Activated T-helper 9 cell treated with anti-CD3 and anti-CD28 coated beads, Interleukin-2, amount 50 U/mL, for 16 hours (primary cell): ENCODE measurements around the gene BPIFA3.
"Not testable (repeated sequence)": the region's sequence is repeated elsewhere in the genome, so short reads cannot be mapped to it uniquely, and the experiment has no call there.

Experiments used
- DNase-seq: peaks from one replicate; pipeline ENCODE4 v3.0.0-alpha.2; 2020; ENCODE audit warnings: low read depth

The BPIFA3 gene

GRCh38 chr20:33217052-33217451, at the start of gene BPIFA3:
TSS of gene BPIFA3 (plus strand) at chr20:33217352. CDS start at chr20:33217537, 185 bp downstream.
- DNase-seq, result no peak

- DNase-seq, result no peak
Observed at GRCh38 chr20:33167859-33168258, 49.3 kb upstream of the BPIFA3 start, which contains the start of gene BPIFA2. TSS of gene BPIFA2 (plus strand) at chr20:33168159. CDS start at chr20:33169146, 987 bp downstream.

- no peak for DNase-seq
Observed at GRCh38 chr20:33169176-33169794, 47.9 kb upstream of the BPIFA3 start.

- DNase-seq, result no peak
Observed at GRCh38 chr20:33172781-33173180, 44.4 kb upstream of the BPIFA3 start.

- DNase-seq, result no peak
Observed at GRCh38 chr20:33175123-33175522, 42.0 kb upstream of the BPIFA3 start.

- DNase-seq, result no peak
Observed at GRCh38 chr20:33176101-33176500, 41.1 kb upstream of the BPIFA3 start.

- no peak for DNase-seq
Observed at GRCh38 chr20:33177866-33178265, 39.3 kb upstream of the BPIFA3 start.

GRCh38 chr20:33178726-33179125, 38.4 kb upstream of the BPIFA3 start:
- no peak for DNase-seq

GRCh38 chr20:33180169-33180568, 37.0 kb upstream of the BPIFA3 start:
- no peak for DNase-seq

- DNase-seq, result no peak
Observed at GRCh38 chr20:33181482-33182093, 35.6 kb upstream of the BPIFA3 start.

GRCh38 chr20:33183312-33183711, 33.8 kb upstream of the BPIFA3 start:
- no peak for DNase-seq

- DNase-seq, result not testable (repeated sequence)
Observed at GRCh38 chr20:33185031-33185590, 32.0 kb upstream of the BPIFA3 start.

GRCh38 chr20:33187491-33187890, 29.7 kb upstream of the BPIFA3 start:
- no peak for DNase-seq

- no peak for DNase-seq
Observed at GRCh38 chr20:33188421-33188820, 28.7 kb upstream of the BPIFA3 start.

- no peak for DNase-seq
Observed at GRCh38 chr20:33191484-33191883, 25.7 kb upstream of the BPIFA3 start.

- DNase-seq, result no peak
Observed at GRCh38 chr20:33191955-33192354, 25.2 kb upstream of the BPIFA3 start.

GRCh38 chr20:33192912-33193501, 24.1 kb upstream of the BPIFA3 start:
- no peak for DNase-seq

GRCh38 chr20:33199026-33199425, 18.1 kb upstream of the BPIFA3 start:
- DNase-seq, result no peak

- DNase-seq, result no peak
Observed at GRCh38 chr20:33202451-33202850, 14.7 kb upstream of the BPIFA3 start.

GRCh38 chr20:33203444-33203843, 13.7 kb upstream of the BPIFA3 start:
- DNase-seq, result no peak

GRCh38 chr20:33209789-33210188, 7.4 kb upstream of the BPIFA3 start:
- DNase-seq, result peak; percentile 6

- no peak for DNase-seq
Observed at GRCh38 chr20:33210371-33210770, 6.8 kb upstream of the BPIFA3 start.

GRCh38 chr20:33211817-33212424, 5.2 kb upstream of the BPIFA3 start:
- DNase-seq, result no peak
